ENCODE measurements around the gene HOXB8.
A peak's percentile ranks its signal among the peaks of the same experiment; 100 is the strongest.

Gene HOXB8

DNA sequence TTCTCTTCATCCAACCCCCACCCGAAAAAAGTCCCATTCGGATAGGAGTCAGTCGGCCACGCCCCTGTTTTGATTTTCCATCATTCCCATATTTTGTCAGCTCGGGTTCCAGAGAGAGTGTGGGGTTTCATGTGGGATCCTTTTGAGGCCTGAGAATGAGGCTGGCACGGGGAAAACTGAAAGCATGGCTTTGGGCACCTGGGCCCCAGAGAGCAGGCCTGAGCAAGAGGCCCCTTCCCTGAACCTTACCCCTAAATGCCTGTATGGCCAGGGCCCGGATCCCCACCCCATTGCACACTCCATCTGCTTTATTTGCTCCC is 32.4 kb downstream of the HOXB8 start:
- DNase-seq: no peak

DNA sequence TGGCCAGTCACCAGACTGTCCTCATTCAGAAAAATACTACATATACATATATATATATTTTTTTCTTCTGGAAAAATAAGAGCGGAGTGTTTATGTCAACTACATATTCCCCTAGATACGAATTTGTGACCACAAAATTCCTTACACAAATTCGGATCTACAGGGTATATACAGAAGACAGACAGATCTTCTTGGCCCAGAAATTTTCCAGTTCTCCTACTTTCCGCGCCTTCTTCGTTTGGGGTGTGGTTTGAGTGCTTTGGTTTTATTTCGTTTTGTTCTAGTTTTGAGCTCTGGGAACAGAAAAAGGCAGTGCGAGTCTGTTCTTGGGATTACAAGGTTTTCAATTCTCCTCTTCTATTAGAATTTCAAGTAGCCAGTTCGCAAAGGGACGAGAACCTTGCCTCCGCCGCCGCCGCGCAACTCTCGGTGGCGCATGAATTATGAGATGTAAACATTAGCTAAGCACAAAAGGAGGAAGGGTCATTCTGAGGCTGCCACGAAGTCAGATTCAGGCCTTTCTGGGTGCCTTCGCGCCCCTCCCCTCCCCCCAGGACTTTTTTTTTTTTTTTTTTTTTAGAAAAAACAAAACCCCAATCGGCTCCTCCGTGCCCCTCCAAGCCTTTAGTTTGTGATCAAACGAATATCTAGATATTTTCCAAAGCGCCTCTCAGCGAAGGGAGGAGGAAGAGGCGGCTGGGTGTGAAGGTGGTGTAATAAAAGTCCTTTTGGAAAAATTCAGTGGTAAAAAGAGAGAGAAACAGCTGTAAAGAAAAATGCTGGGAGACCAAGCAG is 35.1 kb downstream of the HOXB8 start:
- DNase-seq: no peak

DNA sequence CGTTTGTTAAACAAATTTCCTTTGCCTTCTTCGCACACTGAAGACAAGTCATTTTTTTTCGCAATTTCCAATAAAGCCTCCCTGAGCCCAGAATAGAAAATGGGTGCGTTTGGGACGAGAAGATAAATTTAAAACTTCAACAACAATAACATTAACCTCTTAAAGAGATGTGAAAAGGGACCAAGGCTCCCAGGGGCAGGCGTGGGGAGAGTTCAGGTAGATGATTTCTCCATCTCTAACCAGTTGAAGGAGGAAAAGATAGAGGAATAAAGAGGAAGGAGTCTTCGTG is 35.7 kb downstream of the HOXB8 start:
- no peak for DNase-seq

DNA sequence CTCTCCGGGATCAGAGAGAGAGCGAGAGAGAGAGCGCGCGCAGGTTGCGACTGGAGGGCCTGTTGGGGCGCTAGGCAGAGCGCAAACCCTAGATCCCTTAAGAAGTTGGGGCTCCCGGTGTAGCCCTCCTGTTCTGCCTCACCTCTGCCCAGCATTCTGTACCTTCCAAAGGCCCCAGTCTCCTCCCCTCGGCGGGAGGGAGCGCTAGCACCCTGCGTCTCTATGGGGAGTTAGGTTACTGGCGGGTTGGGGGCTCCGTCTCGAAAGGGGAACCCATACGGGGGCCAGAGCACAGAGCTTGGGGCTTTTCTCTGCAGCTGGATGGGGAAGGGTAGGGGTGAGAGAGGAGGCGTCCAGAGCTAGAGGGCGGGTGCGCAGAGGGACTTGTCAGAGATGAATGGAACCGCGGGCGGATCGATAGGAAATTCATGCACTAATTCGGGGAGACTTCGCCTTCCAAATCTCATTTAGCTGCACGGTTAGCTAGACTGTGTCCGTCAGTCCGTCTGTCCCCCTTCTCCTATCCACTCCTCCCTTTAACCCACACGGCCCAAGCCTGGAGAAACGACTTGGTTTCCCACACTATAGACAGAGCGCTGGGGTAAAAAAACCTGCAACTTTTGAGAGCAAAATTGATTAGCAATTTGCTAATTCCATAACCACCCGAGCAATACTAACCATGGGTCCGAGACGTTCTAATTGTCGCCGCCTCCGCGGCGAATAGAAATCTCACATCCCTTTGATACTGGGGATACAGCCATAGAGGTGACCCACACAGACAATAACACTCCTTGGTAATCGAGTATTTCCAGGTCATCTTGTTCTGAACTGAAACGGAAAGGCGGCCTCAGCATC is 36.2 kb downstream of the HOXB8 start:
- DNase-seq: no peak

DNA sequence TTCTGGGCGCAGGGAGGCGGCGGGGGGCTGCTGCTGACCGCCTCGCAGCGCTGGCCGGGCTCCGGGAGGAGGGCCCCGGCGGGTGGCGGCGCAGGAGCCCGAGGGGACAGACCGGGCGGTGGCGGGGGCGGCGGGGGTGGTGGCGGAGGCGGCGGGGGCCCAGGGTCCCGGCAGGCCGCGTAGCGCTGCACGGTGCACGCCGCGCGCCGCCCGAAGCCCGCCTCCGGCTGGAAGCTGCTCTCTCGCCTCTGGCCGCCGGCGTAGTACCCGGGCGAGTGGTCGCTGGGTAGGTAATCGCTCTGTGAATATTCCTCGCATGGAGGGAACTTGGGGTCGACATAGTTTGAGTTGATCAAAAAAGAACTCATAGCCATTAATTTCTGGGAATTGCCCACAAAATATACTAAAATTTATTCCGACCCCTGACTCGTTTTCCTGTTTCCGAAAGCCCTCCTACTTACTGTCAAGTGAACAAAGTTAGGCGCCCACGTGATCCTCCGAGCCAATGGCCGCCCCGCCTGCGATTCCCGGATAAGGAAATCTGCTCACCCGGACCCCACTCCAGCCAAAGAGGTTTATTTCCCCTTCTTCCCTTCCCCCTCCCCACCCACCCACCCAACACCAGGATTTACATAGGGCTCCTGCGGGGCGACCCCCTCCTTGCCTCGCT is 37.0 kb downstream of the HOXB8 start, which contains the start of gene HOXB4:
HOXB4 (minus strand) TSS at position 405 of the 670 bp plus-strand sequence; CDS start at position 374, 31 bp downstream.
- no peak for DNase-seq

DNA sequence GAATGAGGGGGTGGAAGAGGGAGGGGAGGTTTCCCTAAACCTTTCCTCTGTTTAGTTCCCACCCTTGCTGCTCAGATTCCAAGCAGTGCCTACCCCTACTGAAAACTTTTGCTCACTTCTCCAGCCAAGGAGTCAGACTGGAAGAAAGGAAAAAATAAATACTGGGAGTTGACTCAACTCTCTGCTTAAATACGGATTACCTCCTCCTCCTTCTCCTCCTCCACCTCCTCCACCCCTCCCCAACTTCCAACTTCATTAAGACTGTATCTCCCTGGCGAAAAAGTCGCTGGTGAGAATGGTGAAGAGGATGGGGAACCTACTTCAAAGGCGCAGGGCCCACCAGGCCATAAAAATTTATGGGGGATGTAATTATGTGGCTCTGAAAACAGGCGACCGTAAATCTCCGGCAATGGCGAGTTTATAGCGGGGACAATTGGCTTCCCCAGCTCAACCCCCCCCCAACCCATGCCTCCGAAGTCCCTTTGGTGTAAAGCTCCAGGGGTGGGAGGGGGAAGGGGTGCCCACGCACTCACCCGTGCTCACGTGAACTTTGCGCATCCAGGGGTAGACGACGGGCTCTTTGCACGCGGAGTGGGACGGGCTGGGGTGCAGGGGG is 37.7 kb downstream of the HOXB8 start:
- DNase-seq: no peak

DNA sequence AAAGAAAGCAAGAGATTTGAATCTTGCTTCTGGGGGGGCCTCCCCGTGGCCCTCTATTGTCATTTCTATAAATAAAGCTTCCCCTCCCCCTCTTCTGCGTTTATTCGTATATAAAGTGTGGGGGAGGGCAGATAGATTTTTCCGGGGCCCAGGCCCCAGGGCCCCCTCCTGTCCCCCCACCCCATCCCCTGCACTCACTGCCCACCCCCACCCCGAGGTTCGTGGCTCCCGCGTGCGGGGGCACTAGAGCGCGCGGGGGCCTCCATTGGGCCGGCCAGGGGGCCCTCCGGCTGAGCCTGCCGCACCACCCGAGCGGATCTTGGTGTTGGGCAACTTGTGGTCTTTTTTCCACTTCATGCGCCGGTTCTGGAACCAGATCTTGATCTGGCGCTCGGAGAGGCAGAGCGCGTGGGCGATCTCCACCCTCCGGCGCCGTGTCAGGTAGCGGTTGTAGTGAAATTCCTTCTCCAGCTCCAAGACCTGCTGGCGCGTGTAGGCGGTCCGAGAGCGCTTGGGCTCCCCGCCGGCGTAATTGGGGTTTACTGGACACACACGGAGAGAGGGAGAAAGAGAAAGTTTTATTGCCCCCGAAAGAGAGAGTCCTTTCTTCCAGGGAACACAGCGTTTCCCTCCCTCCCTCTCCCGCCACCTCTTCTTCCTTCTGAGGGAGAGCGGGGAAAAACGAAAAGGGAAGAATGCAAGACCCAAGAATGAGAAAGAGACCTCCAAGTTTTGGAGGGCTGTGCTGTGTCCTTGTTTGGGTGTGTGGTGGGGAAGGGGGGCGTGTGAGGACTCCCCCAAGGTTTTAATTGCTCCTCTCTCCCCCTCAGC is 38.4 kb downstream of the HOXB8 start:
- DNase-seq: no peak

DNA sequence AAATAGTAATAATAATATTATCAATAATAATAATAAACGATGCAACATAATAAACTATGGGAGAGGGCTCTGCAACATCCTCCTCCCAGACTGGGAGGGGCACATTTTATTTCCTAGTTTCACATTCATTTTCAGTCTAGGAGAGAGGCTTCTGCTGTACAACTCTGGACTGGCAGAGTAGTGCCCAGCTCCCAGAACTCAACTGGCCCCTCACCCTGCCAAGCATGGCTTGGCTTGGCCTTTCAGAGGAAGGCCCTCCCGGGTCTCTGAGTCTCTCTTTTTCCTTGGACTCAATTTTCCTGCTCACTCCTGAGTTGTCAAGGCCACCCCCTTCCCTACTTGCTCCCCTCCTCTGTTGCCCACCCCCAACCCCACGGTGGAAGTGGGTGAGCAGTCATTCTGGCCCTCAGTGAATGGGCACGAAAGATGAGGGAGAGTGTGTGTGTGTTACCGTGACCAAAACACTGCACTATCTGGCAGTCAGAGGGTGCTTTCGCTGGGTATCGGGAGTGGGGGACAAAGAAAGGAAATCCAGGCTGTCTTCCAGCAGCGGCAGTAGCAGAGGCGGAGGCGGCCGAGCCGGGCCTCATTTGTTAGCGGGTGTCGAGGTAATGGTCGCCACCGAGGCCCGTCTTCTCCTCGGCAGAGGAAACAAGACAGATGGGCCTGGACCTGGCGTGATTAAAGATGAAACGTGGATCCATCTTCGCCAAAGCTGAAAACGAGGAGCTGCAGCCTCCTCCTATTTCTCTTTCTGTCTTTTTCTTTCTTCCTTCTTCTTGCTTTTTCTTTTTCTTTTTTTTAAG is 39.2 kb downstream of the HOXB8 start:
- DNase-seq: no peak

DNA sequence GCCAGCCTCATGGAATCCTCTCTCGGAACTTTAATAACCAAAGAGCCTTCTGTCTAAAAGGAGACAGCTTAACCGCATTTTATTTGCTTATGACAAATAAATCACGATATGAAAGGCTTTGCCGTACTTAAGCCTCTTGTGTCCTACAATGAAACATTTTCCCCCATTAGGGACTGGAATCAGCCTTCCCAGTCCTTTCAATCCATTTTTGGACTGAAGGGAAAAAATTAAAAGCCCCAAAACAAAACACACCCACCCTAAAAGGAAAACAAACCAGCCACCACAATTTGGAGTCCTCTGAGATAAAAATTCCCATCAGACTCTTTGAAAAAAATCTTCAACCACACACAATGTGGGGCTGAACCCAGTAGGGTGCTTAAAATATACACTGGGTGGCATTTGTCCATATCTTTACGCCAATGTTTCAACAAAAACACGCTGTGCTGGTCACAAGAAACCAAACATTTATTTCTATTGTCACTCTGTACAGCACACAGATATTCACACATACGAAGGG is 40.0 kb downstream of the HOXB8 start:
- peak; percentile 95 for DNase-seq

DNA sequence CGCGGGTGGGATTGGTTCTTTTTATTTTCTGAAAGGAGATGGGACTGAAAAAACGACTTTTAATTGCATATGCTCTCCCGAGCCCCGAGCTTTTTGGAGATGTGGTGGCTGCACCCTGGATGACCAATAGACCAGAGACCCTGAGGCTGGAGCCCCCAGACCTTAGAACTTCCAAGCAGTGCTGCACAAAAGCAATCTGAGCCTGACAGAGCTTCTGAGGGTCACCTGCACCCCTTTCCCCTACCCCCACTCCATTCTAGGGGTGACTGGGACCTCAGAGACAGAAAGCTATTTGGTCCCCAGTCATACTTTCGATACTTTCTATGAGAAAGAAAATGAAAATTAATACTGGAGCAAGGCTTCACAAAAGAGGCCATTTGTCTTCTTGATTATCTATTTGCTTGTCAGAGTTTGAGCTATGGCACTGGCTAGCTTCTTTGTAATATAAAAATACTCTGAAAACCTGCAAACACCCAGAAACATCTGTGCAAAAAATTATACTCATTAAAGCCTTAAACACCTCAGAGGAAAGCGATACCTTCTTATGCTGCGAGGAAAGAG is 40.5 kb downstream of the HOXB8 start:
- no peak for DNase-seq

DNA sequence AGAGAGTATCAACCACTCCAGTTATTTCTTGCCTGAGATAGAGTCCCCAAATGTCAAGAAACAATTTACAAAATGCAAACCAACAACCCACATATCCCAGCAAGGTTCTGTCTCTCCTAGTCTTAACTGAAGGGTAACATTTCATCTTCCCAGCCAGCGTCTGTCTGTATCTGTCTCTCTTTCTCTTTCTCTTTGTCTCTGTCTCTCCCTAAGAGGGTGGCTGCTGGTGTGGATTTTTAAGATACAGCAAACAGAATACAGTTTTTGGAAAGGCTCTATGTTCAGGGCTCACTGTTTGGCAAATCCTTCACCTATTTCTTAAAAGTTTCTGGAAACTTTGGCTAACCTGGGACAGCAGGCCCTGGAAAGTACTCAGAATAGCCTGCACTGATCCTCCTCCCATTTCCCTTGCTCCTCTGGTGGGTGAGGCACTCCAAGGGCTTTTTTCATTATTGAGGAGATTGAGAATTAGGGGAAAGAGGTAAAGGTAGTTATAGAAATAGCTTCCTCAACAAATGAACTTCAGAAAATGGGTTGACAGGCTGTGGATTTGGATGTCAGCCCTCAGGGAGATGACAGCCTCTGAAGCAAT is 43.2 kb downstream of the HOXB8 start:
- no peak for DNase-seq

DNA sequence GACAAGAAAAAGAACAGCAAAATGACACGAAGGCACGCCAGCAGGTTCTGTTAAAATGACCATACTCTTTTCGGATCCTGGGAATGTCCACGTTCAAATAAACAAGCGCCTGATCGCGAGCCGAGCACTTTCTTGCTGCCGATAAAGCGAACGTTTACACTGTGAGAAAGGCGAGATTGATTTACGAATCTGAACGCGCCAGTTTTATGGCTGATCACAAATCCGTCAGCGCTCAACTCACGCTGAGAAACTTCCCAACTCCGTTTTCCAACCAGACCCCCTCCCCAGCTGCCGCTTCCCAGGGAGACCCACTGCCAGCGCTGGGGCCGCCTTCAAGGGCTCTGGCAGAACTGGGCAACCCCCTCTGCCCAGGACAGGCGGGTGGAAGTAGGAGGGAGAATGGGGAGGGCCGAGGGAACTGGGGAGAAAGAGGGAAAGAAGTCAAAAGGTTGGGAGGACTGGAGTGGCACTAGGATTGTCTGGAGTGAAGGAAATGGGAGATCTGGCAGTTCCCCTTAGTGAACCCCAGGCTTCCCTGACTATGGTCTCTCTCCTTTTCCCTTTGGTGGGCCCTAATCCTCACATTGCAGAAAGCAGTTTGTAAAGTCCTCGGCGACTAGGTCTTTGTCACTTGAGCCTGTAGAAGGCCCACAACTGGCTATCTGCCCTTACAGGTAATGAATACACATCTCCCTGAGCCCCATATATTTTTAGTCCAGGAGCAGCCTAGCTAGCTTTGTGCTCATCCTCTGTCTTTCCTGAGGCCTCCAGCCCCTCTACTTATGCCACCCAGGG is 43.9 kb downstream of the HOXB8 start:
- no peak for DNase-seq

DNA sequence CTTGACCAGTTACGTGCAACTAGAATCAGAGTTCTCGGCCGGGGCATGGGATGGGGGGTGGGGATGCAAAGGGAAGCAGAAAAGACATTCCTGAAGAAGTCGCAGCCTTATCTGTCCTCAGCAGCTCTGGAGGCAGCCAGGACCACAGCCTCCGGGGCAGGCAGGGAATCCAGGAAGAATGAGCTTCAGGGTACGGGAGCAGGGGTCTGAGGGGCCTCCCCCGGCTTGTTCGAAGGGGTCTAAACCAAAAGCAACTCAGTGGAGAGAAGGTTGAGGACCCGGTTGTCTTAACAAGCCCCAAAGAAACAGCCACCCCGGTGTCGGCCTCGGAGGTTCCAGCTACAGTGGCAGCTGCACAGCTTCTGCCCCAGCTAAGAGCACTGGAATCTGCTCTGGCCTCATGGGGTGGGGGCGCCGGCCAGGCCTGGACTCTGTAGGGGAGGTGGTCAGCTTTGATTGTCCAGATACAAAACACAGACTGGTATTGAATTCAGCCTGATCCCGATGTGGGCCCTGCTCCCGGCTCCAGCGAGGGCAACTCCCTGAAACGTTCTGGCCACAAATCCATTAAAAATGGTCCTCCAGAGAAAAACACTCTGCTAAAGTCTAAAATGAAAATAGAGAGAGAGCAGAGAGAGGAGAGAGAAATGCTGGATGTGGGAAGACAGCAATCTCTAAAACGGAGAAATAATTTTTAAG is 44.6 kb downstream of the HOXB8 start:
- no peak for DNase-seq

DNA sequence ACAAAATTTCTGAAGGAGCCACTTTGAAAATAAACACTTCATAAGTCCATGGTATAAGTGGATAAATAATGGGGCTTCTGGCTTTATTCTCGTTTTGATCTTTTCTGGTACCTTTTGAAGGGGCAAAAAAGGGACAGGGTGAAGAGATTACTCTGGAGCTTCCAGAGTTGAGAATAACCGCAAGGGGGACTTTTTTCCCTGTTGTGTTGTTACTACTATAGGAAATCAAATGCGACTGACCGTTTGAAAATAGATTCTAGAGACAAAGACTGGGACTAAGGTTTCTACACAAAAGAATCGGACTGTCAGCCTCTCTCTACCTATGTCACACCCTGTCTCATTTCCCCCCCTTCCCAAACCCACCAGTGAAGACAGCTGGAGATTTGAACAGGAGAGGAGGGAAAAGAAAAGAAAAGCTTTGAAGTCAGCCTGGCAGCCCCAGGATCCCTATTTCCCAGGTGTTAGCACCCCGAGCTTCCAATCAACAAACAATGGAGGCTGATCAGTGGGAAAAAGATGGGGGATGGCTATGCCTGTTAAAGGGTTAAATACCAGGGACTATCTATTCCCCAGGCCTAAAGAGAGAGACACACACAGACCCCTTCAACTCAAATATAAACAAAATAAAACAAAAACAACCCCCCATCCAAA is 45.3 kb downstream of the HOXB8 start:
- no peak for DNase-seq

DNA sequence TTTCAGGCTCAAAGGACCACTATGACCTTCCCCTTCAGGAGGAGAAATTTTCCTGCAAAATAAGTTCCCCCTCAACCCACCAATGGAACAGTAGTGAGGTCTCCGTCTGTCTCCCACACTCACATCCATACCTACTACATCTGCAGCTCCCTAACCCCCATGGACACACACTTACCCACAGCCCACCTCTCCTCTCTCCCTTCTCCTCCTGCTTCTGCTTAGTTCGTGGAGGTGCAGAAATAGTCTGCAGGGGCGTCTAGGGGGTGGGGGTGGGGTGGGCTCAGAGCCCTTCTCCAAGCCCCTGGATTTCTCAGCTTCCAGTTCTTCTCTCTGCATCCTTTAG is 45.9 kb downstream of the HOXB8 start:
- no peak for DNase-seq

DNA sequence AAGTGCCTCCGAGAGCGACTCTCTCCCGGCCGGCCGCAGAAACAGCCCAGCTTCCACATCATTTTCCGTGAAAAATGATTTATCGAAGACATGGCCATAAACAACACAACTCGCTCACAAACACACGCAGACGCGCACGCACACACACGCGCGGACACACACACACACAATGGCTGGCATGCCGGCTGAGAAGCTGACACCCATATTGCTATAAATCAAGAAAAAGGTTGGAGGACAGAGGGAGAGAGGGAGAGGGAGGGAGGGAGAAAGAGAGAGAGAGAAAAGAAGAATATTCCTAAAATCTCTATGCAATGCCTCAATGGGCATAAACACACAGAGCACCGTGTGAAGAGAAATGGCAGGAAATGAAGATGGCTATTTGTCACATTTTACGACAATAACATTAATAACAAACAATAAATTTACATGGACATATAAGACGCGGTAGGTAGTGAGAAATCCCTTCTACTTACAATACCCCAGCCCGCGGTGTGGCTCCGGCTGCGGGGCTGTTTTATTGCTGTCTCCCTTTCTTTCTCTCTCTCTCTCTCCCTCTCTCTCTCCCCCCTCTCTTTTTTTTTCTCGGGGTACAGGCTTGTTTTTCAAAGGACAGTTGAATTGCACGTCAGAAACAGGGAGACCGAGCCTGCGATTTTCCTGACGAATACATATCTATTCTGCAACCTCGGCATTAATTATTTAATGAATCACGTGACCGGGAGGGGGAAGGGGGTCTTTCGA is 46.4 kb downstream of the HOXB8 start:
- no peak for DNase-seq

DNA sequence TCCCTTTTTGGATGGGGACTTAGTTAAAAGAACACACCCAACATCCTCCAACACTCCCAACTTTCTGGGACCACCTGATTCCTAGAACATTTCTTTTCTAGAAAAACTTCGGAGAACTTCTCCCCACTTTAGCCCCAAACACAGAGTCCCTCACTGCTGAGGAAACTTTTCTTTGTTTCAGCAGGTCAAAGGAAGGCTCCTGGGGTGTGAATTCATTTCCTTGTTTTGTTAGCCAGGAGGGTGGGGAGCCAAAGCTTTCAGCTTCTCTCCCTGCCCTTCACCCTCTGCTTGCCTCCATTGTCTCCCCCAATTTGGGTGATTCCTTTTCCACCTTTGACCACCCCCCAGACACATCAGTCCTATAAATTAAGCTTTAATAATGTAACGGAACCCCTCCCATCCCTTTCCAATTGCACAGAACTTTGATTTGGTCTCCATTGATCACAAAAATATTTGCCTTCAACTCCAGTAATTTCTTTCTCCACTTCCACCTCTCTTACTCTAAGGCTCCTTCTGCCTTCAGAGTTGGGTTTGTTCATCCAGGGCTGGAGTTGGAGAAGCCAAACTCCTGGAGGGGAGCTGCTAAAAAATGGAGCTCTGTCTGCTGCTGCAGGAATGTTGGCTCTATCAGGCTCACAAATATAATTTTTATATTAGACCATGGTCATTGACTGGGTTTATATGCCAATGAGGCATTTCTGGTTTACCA is 47.3 kb downstream of the HOXB8 start:
- no peak for DNase-seq
